ENCODE data around the gene TRIM31. TPM values are rescaled to one million over a fixed set of nuclear protein-coding genes. Genes with fewer than 3 reads are reported as not detected.

The TRIM31 gene
- polyA plus RNA-seq, 3 donors from 2014 or later = not detected

GRCh38 chr6:30073489-30074235, 39.2 kb downstream of the TRIM31 start:
- no peak overlapping the region for H3K4me3 Mint-ChIP-seq

GRCh38 chr6:30071858-30072257, 41.0 kb downstream of the TRIM31 start:
- Mint-ChIP-seq H3K4me1 (peaks cover 47 to 61% of the 10 kb centered on the region in 2 donors), H3K27me3 (ENCODE audit: low read depth in 3 of 3) (peaks cover 15 to 42% (median 33%) of the 10 kb centered on the region in 3 donors), H3K9me3 (peaks cover 0 to 1% (median 0%) of the 10 kb centered on the region in 6 donors), H3K4me3 (peak overlapping the region in 3 of 5 donors; percentile 25 to 45 (median 27)), H3K36me3 (peaks cover 30 to 57% (median 41%) of the 10 kb centered on the region in 3 donors), H3K27ac (peak overlapping the region in 2 of 6 donors; percentile 21 to 24)
- no peak for DNase-seq

More at GRCh38 chr6:30073489-30074235, 39.2 kb downstream of the TRIM31 start:
- Mint-ChIP-seq H3K27me3 (ENCODE audit: low read depth in 3 of 3) (peaks cover 12 to 43% (median 30%) of the 10 kb centered on the region in 3 donors), H3K27ac (no peak overlapping the region), H3K36me3 (peaks cover 19 to 44% (median 27%) of the 10 kb centered on the region in 3 donors), H3K9me3 (peaks cover 0 to 1% (median 0%) of the 10 kb centered on the region in 6 donors), H3K4me1 (peaks cover 31 to 54% of the 10 kb centered on the region in 2 donors)
- no peak for DNase-seq

- peak in 2 of 3 donors; percentile 22 to 24 for DNase-seq
- Mint-ChIP-seq H3K27ac (peak overlapping the region in 2 of 6 donors; percentile 21 to 24), H3K9me3 (peaks cover 0 to 1% (median 0%) of the 10 kb centered on the region in 6 donors), H3K4me1 (peaks cover 53 to 64% of the 10 kb centered on the region in 2 donors), H3K36me3 (peaks cover 30 to 57% (median 41%) of the 10 kb centered on the region in 3 donors), H3K27me3 (ENCODE audit: low read depth in 3 of 3) (peaks cover 16 to 41% (median 30%) of the 10 kb centered on the region in 3 donors), H3K4me3 (peak overlapping the region in 3 of 5 donors; percentile 25 to 69 (median 45))
Measured at GRCh38 chr6:30071081-30071818, 41.6 kb downstream of the TRIM31 start.

- Mint-ChIP-seq H3K27ac (peak overlapping the region; percentile 96 to 99 (median 99)), H3K27me3 (ENCODE audit: low read depth in 3 of 3) (peaks cover 7 to 22% (median 8%) of the 10 kb centered on the region in 3 donors), H3K9me3 (no peaks in the 10 kb centered on the region), H3K4me3 (peak overlapping the region; percentile 91 to 98 (median 92)), H3K4me1 (peaks cover 57 to 76% of the 10 kb centered on the region in 2 donors), H3K36me3 (peaks cover 24 to 54% (median 41%) of the 10 kb centered on the region in 3 donors)
- no peak for DNase-seq
Measured at GRCh38 chr6:30067460-30068139, 45.3 kb downstream of the TRIM31 start.

- Mint-ChIP-seq H3K27ac (peak within 1 kb of the TSS; percentile 96 to 99 (median 99)), H3K36me3 (peaks cover 24 to 49% (median 35%) of the 10 kb centered on the region in 3 donors), H3K4me1 (peaks cover 55 to 76% of the 10 kb centered on the region in 2 donors), H3K4me3 (peak within 1 kb of the TSS; percentile 91 to 98 (median 92)), H3K9me3 (no peaks in the 10 kb centered on the region), H3K27me3 (ENCODE audit: low read depth in 3 of 3) (peaks cover 7 to 17% (median 9%) of the 10 kb centered on the region in 3 donors)
- DNase-seq = peak; percentile 99
Measured at GRCh38 chr6:30066577-30067459, 46.1 kb downstream of the TRIM31 start, which contains the start of gene PPP1R11. TSS of gene PPP1R11 (plus strand) at chr6:30067198. CDS start at chr6:30067411, 213 bp downstream.

GRCh38 chr6:30066082-30066481, 46.8 kb downstream of the TRIM31 start:
- H3K4me1 Mint-ChIP-seq = peaks cover 55 to 78% of the 10 kb centered on the region in 2 donors
- H3K4me3 Mint-ChIP-seq = peak overlapping the region; percentile 91 to 98 (median 92)

GRCh38 chr6:30063315-30063714, 49.6 kb downstream of the TRIM31 start:
- no peak for DNase-seq
- Mint-ChIP-seq H3K36me3 (peaks cover 13 to 23% (median 13%) of the 10 kb centered on the region in 3 donors), H3K9me3 (no peaks in the 10 kb centered on the region), H3K4me3 (peak overlapping the region in 4 of 5 donors; percentile 8 to 58 (median 41)), H3K27me3 (ENCODE audit: low read depth in 3 of 3) (peaks cover 9 to 20% (median 14%) of the 10 kb centered on the region in 3 donors), H3K27ac (peak overlapping the region; percentile 38 to 92 (median 78)), H3K4me1 (peaks cover 56 to 77% of the 10 kb centered on the region in 2 donors)

More at GRCh38 chr6:30066082-30066481, 46.8 kb downstream of the TRIM31 start:
- Mint-ChIP-seq H3K27ac (peak overlapping the region; percentile 96 to 99 (median 99)), H3K36me3 (peaks cover 24 to 49% (median 34%) of the 10 kb centered on the region in 3 donors), H3K27me3 (ENCODE audit: low read depth in 3 of 3) (peaks cover 10 to 18% (median 11%) of the 10 kb centered on the region in 3 donors), H3K9me3 (no peaks in the 10 kb centered on the region)
- no peak for DNase-seq

GRCh38 chr6:30062471-30063178, 50.3 kb downstream of the TRIM31 start:
- Mint-ChIP-seq H3K4me1 (peaks cover 49 to 70% of the 10 kb centered on the region in 2 donors), H3K4me3 (peak overlapping the region; percentile 94 to 99 (median 96)), H3K36me3 (peaks cover 6 to 16% (median 7%) of the 10 kb centered on the region in 3 donors), H3K27ac (peak overlapping the region; percentile 96 to 100 (median 99)), H3K9me3 (no peaks in the 10 kb centered on the region), H3K27me3 (ENCODE audit: low read depth in 3 of 3) (peaks cover 6 to 20% (median 14%) of the 10 kb centered on the region in 3 donors)
- DNase-seq = no peak

GRCh38 chr6:30061858-30062458, 50.9 kb downstream of the TRIM31 start:
- Mint-ChIP-seq H3K4me1 (peaks cover 44 to 64% of the 10 kb centered on the region in 2 donors), H3K9me3 (no peaks in the 10 kb centered on the region), H3K27ac (peak overlapping the region; percentile 96 to 100 (median 99)), H3K4me3 (peak overlapping the region; percentile 94 to 99 (median 96)), H3K36me3 (peaks cover 9 to 13% (median 11%) of the 10 kb centered on the region in 3 donors), H3K27me3 (ENCODE audit: low read depth in 3 of 3) (peaks cover 5 to 15% (median 13%) of the 10 kb centered on the region in 3 donors)
- peak; percentile 64 to 72 (median 70) for DNase-seq

GRCh38 chr6:30061092-30061857, 51.6 kb downstream of the TRIM31 start, which contains the start of gene POLR1H:
TSS of gene POLR1H (plus strand) at chr6:30061265. CDS start at chr6:30061525, 260 bp downstream.
- Mint-ChIP-seq H3K4me3 (peak within 1 kb of the TSS; percentile 94 to 99 (median 96)), H3K27me3 (ENCODE audit: low read depth in 3 of 3) (peaks cover 3 to 10% (median 8%) of the 10 kb centered on the region in 3 donors), H3K9me3 (no peaks in the 10 kb centered on the region), H3K36me3 (peaks cover 11 to 14% (median 12%) of the 10 kb centered on the region in 3 donors), H3K4me1 (peaks cover 38 to 57% of the 10 kb centered on the region in 2 donors), H3K27ac (peak within 1 kb of the TSS; percentile 96 to 100 (median 99))
- DNase-seq = peak; percentile 84 to 90 (median 88)

Measured in immature natural killer cell (primary cell).